Epithelial cell of esophagus (primary cell): ENCODE data around the gene CIRBP.

Source experiments
- DNase-seq: peaks from one replicate; pipeline ENCODE4 v3.0.0; 2010; ENCODE audit warnings: low read depth
- H3K4me3 ChIP-seq: 2 replicates; pipeline ENCODE4 v1.5.1; 2011; ENCODE audit warnings: mild to moderate bottlenecking, low read length, control low read depth
- CTCF ChIP-seq: IDR thresholded peaks from 2 replicates; pipeline ENCODE4 v1.5.1; 2011; ENCODE audit warnings: low read depth, mild to moderate bottlenecking, low read length, control low read depth, inconsistent platforms; ENCODE audit not compliant: insufficient read depth; ENCODE audit errors: missing control alignments

The CIRBP gene

GRCh38 chr19:1290196-1290702 lies 21.1 kb downstream of the CIRBP start:
- DNase-seq = no peak
- no peak for TF ChIP-seq CTCF
- H3K4me3 ChIP-seq = no peak overlapping the region

GRCh38 chr19:1290703-1291651 lies 21.8 kb downstream of the CIRBP start:
- no peak overlapping the region for H3K4me3 ChIP-seq
- no peak for DNase-seq
- no peak for TF ChIP-seq CTCF

GRCh38 chr19:1291761-1292418 lies 22.8 kb downstream of the CIRBP start:
- no peak for TF ChIP-seq CTCF

GRCh38 chr19:1292419-1293151 lies 23.5 kb downstream of the CIRBP start:
- no peak overlapping the region for H3K4me3 ChIP-seq
- no peak for DNase-seq
- no peak for TF ChIP-seq CTCF

More at GRCh38 chr19:1291761-1292418, 22.8 kb downstream of the CIRBP start:
- DNase-seq = no peak
- H3K4me3 ChIP-seq = no peak overlapping the region

GRCh38 chr19:1293782-1294604 lies 24.9 kb downstream of the CIRBP start:
- no peak for TF ChIP-seq CTCF
- H3K4me3 ChIP-seq = no peak overlapping the region
- no peak for DNase-seq

GRCh38 chr19:1294688-1295087 lies 25.6 kb downstream of the CIRBP start:
- TF ChIP-seq CTCF = no peak
- DNase-seq = no peak
- no peak overlapping the region for H3K4me3 ChIP-seq
